ENCODE data around the gene KCTD15.

KCTD15 gene

GRCh38 chr19:33756177-33756576, 40.5 kb upstream of the KCTD15 start:
- H3K27me3 Mint-ChIP-seq = peaks cover 40% of the 10 kb centered on the region
- no peaks in the 10 kb centered on the region for H3K4me1 Mint-ChIP-seq
- no peak overlapping the region for H3K4me3 Mint-ChIP-seq
- DNase-seq (ENCODE audit: low spot score in 2 of 2) (no peak), ATAC-seq (replicated peaks; ENCODE audit: extremely low read depth, poor library complexity, severe bottlenecking) (no peak)
- no peaks in the 10 kb centered on the region for H3K36me3 Mint-ChIP-seq (ENCODE audit: insufficient read depth)
- no peak overlapping the region for H3K27ac Mint-ChIP-seq (ENCODE audit: low read depth)
- peaks cover 4% of the 10 kb centered on the region for H3K9me3 Mint-ChIP-seq

- no peak for ATAC-seq (replicated peaks; ENCODE audit: extremely low read depth, poor library complexity, severe bottlenecking)
Measured at GRCh38 chr19:33758541-33759013, 38.1 kb upstream of the KCTD15 start.

GRCh38 chr19:33759356-33759755, 37.3 kb upstream of the KCTD15 start:
- ATAC-seq (replicated peaks; ENCODE audit: extremely low read depth, poor library complexity, severe bottlenecking) (no peak), DNase-seq (ENCODE audit: low spot score in 2 of 2) (no peak)
- H3K9me3 Mint-ChIP-seq = peaks cover 4% of the 10 kb centered on the region
- no peaks in the 10 kb centered on the region for H3K36me3 Mint-ChIP-seq (ENCODE audit: insufficient read depth)
- H3K4me3 Mint-ChIP-seq = no peak overlapping the region
- H3K4me1 Mint-ChIP-seq = no peaks in the 10 kb centered on the region
- H3K27me3 Mint-ChIP-seq = peaks cover 40% of the 10 kb centered on the region
- no peak overlapping the region for H3K27ac Mint-ChIP-seq (ENCODE audit: low read depth)

More at GRCh38 chr19:33758541-33759013, 38.1 kb upstream of the KCTD15 start:
- Mint-ChIP-seq H3K36me3 (ENCODE audit: insufficient read depth) (no peaks in the 10 kb centered on the region), H3K27me3 (peaks cover 40% of the 10 kb centered on the region), H3K4me3 (no peak overlapping the region), H3K4me1 (no peaks in the 10 kb centered on the region), H3K27ac (ENCODE audit: low read depth) (no peak overlapping the region), H3K9me3 (peaks cover 4% of the 10 kb centered on the region)
- DNase-seq (ENCODE audit: low spot score in 2 of 2) = no peak

GRCh38 chr19:33763633-33764371, 32.9 kb upstream of the KCTD15 start:
- H3K4me1 Mint-ChIP-seq = no peaks in the 10 kb centered on the region
- H3K27ac Mint-ChIP-seq (ENCODE audit: low read depth) = no peak overlapping the region
- no peak overlapping the region for H3K4me3 Mint-ChIP-seq
- ATAC-seq (replicated peaks; ENCODE audit: extremely low read depth, poor library complexity, severe bottlenecking) = no peak
- H3K9me3 Mint-ChIP-seq = peaks cover 4% of the 10 kb centered on the region
- H3K27me3 Mint-ChIP-seq = peaks cover 49% of the 10 kb centered on the region
- DNase-seq (ENCODE audit: low spot score in 2 of 2) = no peak
- H3K36me3 Mint-ChIP-seq (ENCODE audit: insufficient read depth) = peaks cover 1% of the 10 kb centered on the region

- Mint-ChIP-seq H3K4me3 (no peak overlapping the region), H3K27me3 (peaks cover 52% of the 10 kb centered on the region), H3K9me3 (no peaks in the 10 kb centered on the region), H3K27ac (ENCODE audit: low read depth) (no peak overlapping the region), H3K4me1 (no peaks in the 10 kb centered on the region), H3K36me3 (ENCODE audit: insufficient read depth) (peaks cover 4% of the 10 kb centered on the region)
- DNase-seq (ENCODE audit: low spot score in 2 of 2) (no peak), ATAC-seq (replicated peaks; ENCODE audit: extremely low read depth, poor library complexity, severe bottlenecking) (no peak)
Measured at GRCh38 chr19:33766623-33767022, 30.0 kb upstream of the KCTD15 start.

- H3K4me1 Mint-ChIP-seq = no peaks in the 10 kb centered on the region
- DNase-seq (ENCODE audit: low spot score in 2 of 2) (no peak), ATAC-seq (replicated peaks; ENCODE audit: extremely low read depth, poor library complexity, severe bottlenecking) (no peak)
- H3K27me3 Mint-ChIP-seq = peaks cover 52% of the 10 kb centered on the region
- H3K9me3 Mint-ChIP-seq = no peaks in the 10 kb centered on the region
- H3K4me3 Mint-ChIP-seq = no peak overlapping the region
- no peak overlapping the region for H3K27ac Mint-ChIP-seq (ENCODE audit: low read depth)
- H3K36me3 Mint-ChIP-seq (ENCODE audit: insufficient read depth) = peaks cover 4% of the 10 kb centered on the region
Measured at GRCh38 chr19:33767898-33768413, 28.7 kb upstream of the KCTD15 start.

GRCh38 chr19:33769208-33769607, 27.5 kb upstream of the KCTD15 start:
- Mint-ChIP-seq H3K27me3 (peaks cover 52% of the 10 kb centered on the region), H3K4me1 (no peaks in the 10 kb centered on the region), H3K9me3 (no peaks in the 10 kb centered on the region), H3K27ac (ENCODE audit: low read depth) (no peak overlapping the region), H3K36me3 (ENCODE audit: insufficient read depth) (peaks cover 4% of the 10 kb centered on the region), H3K4me3 (no peak overlapping the region)
- DNase-seq (ENCODE audit: low spot score in 2 of 2) (no peak), ATAC-seq (replicated peaks; ENCODE audit: extremely low read depth, poor library complexity, severe bottlenecking) (no peak)

- no peak for DNase-seq (ENCODE audit: low spot score in 2 of 2)
- no peak for ATAC-seq (replicated peaks; ENCODE audit: extremely low read depth, poor library complexity, severe bottlenecking)
- Mint-ChIP-seq H3K4me1 (no peaks in the 10 kb centered on the region), H3K36me3 (ENCODE audit: insufficient read depth) (peaks cover 3% of the 10 kb centered on the region), H3K27ac (ENCODE audit: low read depth) (no peak overlapping the region), H3K27me3 (peaks cover 48% of the 10 kb centered on the region), H3K9me3 (no peaks in the 10 kb centered on the region), H3K4me3 (no peak overlapping the region)
Measured at GRCh38 chr19:33770107-33770506, 26.6 kb upstream of the KCTD15 start.

GRCh38 chr19:33771384-33772101, 25.1 kb upstream of the KCTD15 start:
- Mint-ChIP-seq H3K4me3 (no peak overlapping the region), H3K27me3 (peaks cover 49% of the 10 kb centered on the region), H3K27ac (ENCODE audit: low read depth) (no peak overlapping the region), H3K4me1 (no peaks in the 10 kb centered on the region), H3K9me3 (no peaks in the 10 kb centered on the region), H3K36me3 (ENCODE audit: insufficient read depth) (peaks cover 3% of the 10 kb centered on the region)
- ATAC-seq (replicated peaks; ENCODE audit: extremely low read depth, poor library complexity, severe bottlenecking) (no peak), DNase-seq (ENCODE audit: low spot score in 2 of 2) (peak; percentile 35 to 56)

- H3K9me3 Mint-ChIP-seq = no peaks in the 10 kb centered on the region
- H3K4me1 Mint-ChIP-seq = no peaks in the 10 kb centered on the region
- DNase-seq (ENCODE audit: low spot score in 2 of 2) (no peak), ATAC-seq (replicated peaks; ENCODE audit: extremely low read depth, poor library complexity, severe bottlenecking) (no peak)
- H3K27ac Mint-ChIP-seq (ENCODE audit: low read depth) = no peak overlapping the region
- H3K27me3 Mint-ChIP-seq = peaks cover 42% of the 10 kb centered on the region
- peaks cover 3% of the 10 kb centered on the region for H3K36me3 Mint-ChIP-seq (ENCODE audit: insufficient read depth)
- H3K4me3 Mint-ChIP-seq = no peak overlapping the region
Measured at GRCh38 chr19:33772102-33772857, 24.4 kb upstream of the KCTD15 start.

GRCh38 chr19:33772858-33773180, 23.9 kb upstream of the KCTD15 start:
- Mint-ChIP-seq H3K9me3 (no peaks in the 10 kb centered on the region), H3K27me3 (peaks cover 37% of the 10 kb centered on the region), H3K4me3 (no peak overlapping the region), H3K4me1 (no peaks in the 10 kb centered on the region), H3K36me3 (ENCODE audit: insufficient read depth) (peaks cover 3% of the 10 kb centered on the region), H3K27ac (ENCODE audit: low read depth) (no peak overlapping the region)
- no peak for ATAC-seq (replicated peaks; ENCODE audit: extremely low read depth, poor library complexity, severe bottlenecking)
- DNase-seq (ENCODE audit: low spot score in 2 of 2) = no peak

GRCh38 chr19:33773704-33774624, 22.7 kb upstream of the KCTD15 start:
- no peak for ATAC-seq (replicated peaks; ENCODE audit: extremely low read depth, poor library complexity, severe bottlenecking)

More at GRCh38 chr19:33773704-33774624, 22.7 kb upstream of the KCTD15 start:
- no peak overlapping the region for H3K27ac Mint-ChIP-seq (ENCODE audit: low read depth)
- no peak for DNase-seq (ENCODE audit: low spot score in 2 of 2)
- peaks cover 43% of the 10 kb centered on the region for H3K27me3 Mint-ChIP-seq
- peaks cover 6% of the 10 kb centered on the region for H3K4me1 Mint-ChIP-seq
- no peak overlapping the region for H3K4me3 Mint-ChIP-seq
- peaks cover 5% of the 10 kb centered on the region for H3K36me3 Mint-ChIP-seq (ENCODE audit: insufficient read depth)
- H3K9me3 Mint-ChIP-seq = no peaks in the 10 kb centered on the region

All from central memory CD8-positive, alpha-beta T cell (primary cell).